Measurements from ENCODE around the gene MARK4.
"Not testable (repeated sequence)": the region's sequence is repeated elsewhere in the genome, so short reads cannot be mapped to it uniquely, and the experiment has no call there.

The MARK4 gene

DNA sequence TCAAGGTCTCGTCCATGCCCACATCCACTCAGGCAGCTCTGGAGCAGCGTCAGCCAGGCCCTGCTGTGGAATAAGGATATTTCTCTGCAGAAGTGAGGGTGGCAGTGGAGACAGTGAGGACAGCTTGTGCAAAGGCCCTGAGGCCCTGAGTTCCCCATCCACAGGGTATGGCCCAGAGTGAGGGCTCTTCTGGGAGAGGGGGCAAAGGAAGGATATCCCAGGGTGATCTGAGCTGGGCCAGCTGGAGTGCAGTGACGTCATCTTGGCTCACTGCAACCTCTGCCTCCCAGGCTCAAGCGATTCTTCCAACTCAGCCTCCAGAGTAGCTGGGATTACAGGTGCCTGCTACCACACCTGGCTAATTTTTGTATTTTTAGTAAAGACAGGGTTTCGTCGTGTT, 11.5 kb downstream of the MARK4 start:
- TF ChIP-seq, protein P1, sequence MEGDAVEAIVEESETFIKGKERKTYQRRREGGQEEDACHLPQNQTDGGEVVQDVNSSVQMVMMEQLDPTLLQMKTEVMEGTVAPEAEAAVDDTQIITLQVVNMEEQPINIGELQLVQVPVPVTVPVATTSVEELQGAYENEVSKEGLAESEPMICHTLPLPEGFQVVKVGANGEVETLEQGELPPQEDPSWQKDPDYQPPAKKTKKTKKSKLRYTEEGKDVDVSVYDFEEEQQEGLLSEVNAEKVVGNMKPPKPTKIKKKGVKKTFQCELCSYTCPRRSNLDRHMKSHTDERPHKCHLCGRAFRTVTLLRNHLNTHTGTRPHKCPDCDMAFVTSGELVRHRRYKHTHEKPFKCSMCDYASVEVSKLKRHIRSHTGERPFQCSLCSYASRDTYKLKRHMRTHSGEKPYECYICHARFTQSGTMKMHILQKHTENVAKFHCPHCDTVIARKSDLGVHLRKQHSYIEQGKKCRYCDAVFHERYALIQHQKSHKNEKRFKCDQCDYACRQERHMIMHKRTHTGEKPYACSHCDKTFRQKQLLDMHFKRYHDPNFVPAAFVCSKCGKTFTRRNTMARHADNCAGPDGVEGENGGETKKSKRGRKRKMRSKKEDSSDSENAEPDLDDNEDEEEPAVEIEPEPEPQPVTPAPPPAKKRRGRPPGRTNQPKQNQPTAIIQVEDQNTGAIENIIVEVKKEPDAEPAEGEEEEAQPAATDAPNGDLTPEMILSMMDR (IDR thresholded peaks at IDR 0.05; ENCODE audit: low read depth, low read length) = no peak

DNA sequence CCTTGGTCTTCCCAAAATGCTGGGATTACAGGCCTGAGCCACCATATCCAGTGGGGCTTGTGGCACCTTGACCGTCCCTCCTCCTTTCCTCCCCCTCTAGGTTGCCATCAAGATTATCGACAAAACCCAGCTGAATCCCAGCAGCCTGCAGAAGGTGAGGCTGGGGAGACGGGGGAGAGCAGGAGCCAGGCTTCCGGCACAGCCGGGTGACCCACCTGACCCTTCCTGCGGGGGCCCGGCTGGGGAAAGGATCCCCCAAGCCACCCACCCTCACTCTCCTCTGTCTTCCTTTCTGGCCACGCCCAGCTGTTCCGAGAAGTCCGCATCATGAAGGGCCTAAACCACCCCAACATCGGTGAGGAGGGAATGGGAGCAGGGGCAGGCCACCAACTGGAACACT, 11.9 kb downstream of the MARK4 start:
- TF ChIP-seq, protein P1 (IDR thresholded peaks at IDR 0.05; ENCODE audit: low read depth, low read length) = no peak
- no peak overlapping the region for H3K4me3 ChIP-seq (ENCODE audit: low read depth, low read length)

More for the DNA sequence above, 11.5 kb downstream of the MARK4 start:
- H3K4me3 ChIP-seq (ENCODE audit: low read depth, low read length) = no peak overlapping the region

DNA sequence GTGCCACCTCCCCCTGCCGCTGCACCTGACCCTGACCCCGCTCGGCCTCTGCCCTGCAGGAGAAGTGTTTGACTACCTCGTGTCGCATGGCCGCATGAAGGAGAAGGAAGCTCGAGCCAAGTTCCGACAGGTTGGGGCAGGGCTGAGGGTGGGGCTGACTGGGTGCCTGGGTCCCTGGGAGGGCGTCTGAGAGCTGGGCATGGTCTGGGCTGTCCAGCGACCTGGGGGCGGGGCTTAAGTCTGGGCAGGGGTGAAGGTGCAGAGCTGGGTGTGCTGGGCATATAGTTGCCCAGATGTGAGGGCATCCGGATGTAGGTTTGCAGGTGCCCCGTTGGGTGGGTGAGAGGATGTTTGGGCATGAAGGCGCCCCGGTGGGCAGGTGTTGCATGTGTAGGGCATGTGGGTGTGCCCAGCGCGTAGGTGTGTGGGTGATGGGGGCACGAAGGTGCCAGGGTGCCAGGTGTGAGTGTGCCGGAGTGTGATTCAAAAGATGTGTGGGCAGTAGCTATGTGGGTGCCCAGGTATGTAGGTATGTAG, 13.8 kb downstream of the MARK4 start:
- H3K4me3 ChIP-seq (ENCODE audit: low read depth, low read length) = no peak overlapping the region
- TF ChIP-seq, protein P1 (IDR thresholded peaks at IDR 0.05; ENCODE audit: low read depth, low read length) = no peak

DNA sequence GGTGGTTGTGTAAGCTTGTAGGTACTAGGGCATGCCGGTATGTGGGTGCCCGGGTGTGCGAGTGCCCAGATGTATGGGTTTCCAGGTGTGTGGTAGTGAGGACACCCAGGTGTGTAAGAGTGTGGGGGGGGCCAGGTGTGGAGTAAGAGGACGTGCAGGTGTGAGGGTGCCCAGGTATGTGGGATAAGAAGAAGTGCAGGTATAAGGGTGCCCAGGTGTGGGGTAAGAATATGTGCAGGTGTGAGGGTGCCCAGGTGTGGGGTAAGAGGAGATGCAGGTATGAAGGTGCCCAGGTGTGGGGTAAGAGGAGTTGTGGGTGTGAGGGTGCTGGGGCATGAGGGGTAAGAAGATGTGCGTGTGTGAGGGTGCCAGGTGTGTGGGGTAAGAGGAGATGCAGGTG, 14.3 kb downstream of the MARK4 start:
- TF ChIP-seq, protein P1 (IDR thresholded peaks at IDR 0.05; ENCODE audit: low read depth, low read length) = no peak
- H3K4me3 ChIP-seq (ENCODE audit: low read depth, low read length) = no peak overlapping the region

DNA sequence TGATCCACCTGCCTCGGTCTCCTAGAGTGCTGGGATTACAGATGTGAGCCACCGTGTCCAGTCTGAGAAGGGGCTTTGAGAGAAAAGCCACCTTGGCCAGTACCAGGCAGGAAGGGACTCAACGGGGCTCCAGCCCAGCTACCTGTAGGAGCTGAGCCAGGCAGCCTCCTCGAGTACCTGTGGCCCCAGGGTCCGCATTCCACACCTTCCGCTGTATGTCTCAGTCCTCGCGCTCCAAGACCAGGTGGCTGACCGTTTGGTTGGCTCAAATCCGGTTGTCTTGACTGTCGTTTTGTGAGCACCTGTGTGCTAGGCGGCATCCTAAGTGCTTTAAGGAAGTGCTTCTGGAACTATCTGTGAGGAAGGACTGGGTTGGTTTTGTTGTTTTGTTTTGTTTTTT, 16.2 kb downstream of the MARK4 start:
- H3K4me3 ChIP-seq (ENCODE audit: low read depth, low read length) = no peak overlapping the region
- TF ChIP-seq, protein P1 (IDR thresholded peaks at IDR 0.05; ENCODE audit: low read depth, low read length) = no peak

DNA sequence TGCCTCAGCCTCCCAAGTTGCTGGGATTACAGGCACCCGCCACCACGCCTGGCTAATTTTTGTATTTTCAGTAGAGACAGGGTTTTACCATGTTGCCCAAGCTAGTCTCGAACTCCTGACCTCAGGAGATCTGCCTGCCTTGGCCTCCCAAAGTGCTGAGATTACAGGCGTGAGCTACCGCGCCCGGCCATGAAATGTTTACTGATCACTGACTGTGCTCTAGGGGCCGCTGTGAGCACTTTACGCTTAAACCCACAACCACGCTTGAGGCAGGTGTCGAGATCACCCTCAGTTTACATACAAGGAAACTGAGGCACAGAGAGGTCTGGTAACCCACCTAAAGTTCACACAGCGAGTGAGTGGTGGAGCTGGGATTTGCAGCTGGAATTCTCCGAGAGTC, 18.9 kb downstream of the MARK4 start:
- not testable (repeated sequence) for H3K4me3 ChIP-seq (ENCODE audit: low read depth, low read length)

DNA sequence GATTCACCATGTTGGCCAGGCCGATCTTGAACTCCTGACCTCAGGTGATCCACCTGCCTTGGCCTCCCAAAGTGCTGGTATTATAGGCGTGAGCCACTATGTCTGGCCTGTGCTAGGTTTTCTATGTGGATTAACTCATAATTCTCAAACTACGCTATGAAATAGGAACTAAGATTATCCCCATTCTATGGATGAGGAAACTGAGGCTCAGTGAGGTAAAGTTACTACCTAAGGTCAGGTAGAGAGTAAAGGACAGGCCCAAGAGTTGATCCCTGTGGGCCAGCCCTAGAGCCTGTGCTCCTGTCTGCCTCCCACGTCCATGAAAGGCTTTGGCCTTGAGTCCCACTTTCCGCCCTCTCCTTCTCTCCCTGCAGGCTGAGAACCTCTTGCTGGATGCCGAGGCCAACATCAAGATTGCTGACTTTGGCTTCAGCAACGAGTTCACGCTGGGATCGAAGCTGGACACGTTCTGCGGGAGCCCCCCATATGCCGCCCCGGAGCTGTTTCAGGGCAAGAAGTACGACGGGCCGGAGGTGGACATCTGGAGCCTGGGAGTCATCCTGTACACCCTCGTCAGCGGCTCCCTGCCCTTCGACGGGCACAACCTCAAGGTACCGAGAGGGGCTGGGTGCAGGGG, 20.1 kb downstream of the MARK4 start:
- TF ChIP-seq, protein P1 (IDR thresholded peaks at IDR 0.05; ENCODE audit: low read depth, low read length) = no peak
- H3K4me3 ChIP-seq (ENCODE audit: low read depth, low read length) = no peak overlapping the region

DNA sequence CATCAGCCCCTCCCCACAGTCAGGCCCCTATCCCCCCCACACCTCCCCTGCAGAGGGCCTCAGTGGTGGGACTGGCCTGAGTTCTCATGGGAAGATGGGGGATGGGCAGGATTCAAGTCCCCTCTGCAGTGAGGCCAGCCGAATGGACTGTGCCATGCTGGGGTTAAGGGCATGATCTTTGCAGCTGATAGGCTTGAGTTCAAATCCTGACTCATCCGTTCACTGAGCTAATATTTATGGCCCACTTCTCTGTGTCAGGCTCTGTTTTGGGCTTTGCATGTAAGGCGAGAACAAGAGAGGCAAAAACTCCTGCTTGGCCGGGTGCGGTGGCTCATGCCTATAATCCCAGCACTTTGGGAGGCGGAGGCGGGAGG, 20.7 kb downstream of the MARK4 start:
- H3K4me3 ChIP-seq (ENCODE audit: low read depth, low read length) = no peak overlapping the region
- TF ChIP-seq, protein P1 (IDR thresholded peaks at IDR 0.05; ENCODE audit: low read depth, low read length) = no peak
